ENCODE measurements around the gene BCL2L13. TPM values are rescaled to one million over a fixed set of nuclear protein-coding genes. Genes with fewer than 3 reads are reported as not detected.

BCL2L13 gene
- total RNA-seq, 1 experiment from 2014 or later, result 26.0 TPM

DNA sequence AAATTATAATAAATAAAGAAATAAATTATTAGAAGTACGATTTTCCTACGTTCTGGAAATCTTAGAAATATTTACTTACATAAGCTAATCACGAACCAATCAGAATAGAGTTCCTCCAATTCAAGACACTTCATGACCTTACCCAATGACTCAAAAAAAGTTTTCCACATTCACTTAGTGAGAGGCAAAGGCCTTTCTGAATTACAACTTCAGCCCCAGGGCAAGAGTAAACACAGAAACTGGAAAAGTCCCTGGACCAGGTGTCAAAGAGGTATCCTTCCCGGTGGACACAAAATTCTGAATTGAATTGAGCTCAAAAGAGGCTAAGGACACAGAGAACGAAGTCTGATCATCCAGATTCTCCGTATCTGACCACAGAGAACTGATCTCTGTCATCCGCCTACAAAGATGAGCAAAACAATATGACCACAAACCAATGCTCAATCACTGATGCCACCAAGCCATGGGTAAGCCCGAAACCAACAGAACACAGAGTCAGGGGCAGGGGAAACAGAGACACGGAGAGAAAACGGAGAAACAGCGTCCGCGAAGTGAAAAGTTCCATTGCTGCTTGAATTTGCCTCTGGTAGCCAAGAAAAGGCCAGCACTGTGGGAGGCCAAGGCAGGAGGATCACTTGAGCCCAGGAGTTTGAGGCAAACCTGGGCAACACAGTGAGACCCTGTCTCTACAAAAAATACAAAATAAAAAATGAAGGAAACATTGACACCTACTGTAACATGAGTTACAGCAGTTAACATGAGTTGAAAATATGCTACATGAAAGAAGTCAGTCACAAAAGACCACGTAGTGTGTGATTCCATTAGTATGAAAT, 128.9 kb downstream of the BCL2L13 start:
- Histone ChIP-seq H2AFZ (ENCODE audit: low read length) (no peak overlapping the region), H3K9me3 (ENCODE audit: control insufficient read depth, low read depth, low read length) (no peaks in the 10 kb centered on the region), H3K27me3 (ENCODE audit: insufficient read depth, low read length) (no peaks in the 10 kb centered on the region), H2BK120ac (ENCODE audit: low read depth, low read length, poor library complexity, severe bottlenecking) (no peak overlapping the region), H2BK12ac (ENCODE audit: insufficient read length, low read depth, low read length) (no peak overlapping the region), H3K4ac (ENCODE audit: low read depth, low read length) (no peak overlapping the region), H4K20me1 (ENCODE audit: control insufficient read depth, insufficient read depth, insufficient read length) (no peaks in the 10 kb centered on the region), H3K9ac (ENCODE audit: extremely low read depth, insufficient read length, low read length) (no peak overlapping the region), H3K27ac (ENCODE audit: insufficient read length, low read depth, low read length) (no peak overlapping the region), H3K23me2 (ENCODE audit: insufficient read length, low read depth, low read length, poor library complexity, severe bottlenecking) (no peaks in the 10 kb centered on the region), H3T11ph (ENCODE audit: low read length) (no peak overlapping the region), H4K5ac (ENCODE audit: insufficient read length, low read depth, low read length) (no peak overlapping the region), H3K79me2 (ENCODE audit: insufficient read depth, low read length) (no peaks in the 10 kb centered on the region; the same call in 1 of the 2 replicates), H3K56ac (ENCODE audit: insufficient read length, low read depth, low read length) (no peak overlapping the region), H3K18ac (ENCODE audit: insufficient read length, low read depth, low read length) (no peak overlapping the region), H3K79me1 (ENCODE audit: insufficient read depth, low read depth, low read length, poor library complexity, severe bottlenecking) (no peaks in the 10 kb centered on the region), H3K4me1 (ENCODE audit: insufficient read depth, low read length) (no peaks in the 10 kb centered on the region), H3K14ac (ENCODE audit: insufficient read depth, low read length) (no peak overlapping the region), H4K8ac (replicated peaks; ENCODE audit: insufficient read length, low read depth, low read length) (no peak overlapping the region), H2BK5ac (ENCODE audit: insufficient read length, low read length) (no peak overlapping the region), H3K4me2 (ENCODE audit: insufficient read depth, insufficient read length, low read length) (no peak overlapping the region), H4K91ac (ENCODE audit: insufficient read length, low read depth, low read length) (no peak overlapping the region), H2BK20ac (ENCODE audit: low read depth, low read length, poor library complexity, severe bottlenecking) (no peak overlapping the region), H2AK5ac (ENCODE audit: insufficient read length, low read length) (no peak overlapping the region), H2BK15ac (ENCODE audit: low read depth, low read length) (no peak overlapping the region), H3K23ac (ENCODE audit: insufficient read length, low read depth, low read length) (no peak overlapping the region)
- Mint-ChIP-seq H3K9me3 (no peaks in the 10 kb centered on the region), H3K4me3 (no peak overlapping the region), H3K4me1 (peaks cover 12 to 13% of the 10 kb centered on the region in 2 experiments), H3K27ac (0 out of 7 replicates have a peak overlapping the region, but pooled peaks of 1 of the 3 experiments have one; percentile 23), H3K27me3 (ENCODE audit: low read depth) (no peaks in the 10 kb centered on the region), H3K36me3 (ENCODE audit: insufficient read depth in 1 of 3, low read depth in 3 of 3) (peaks cover 0 to 1% (median 0%) of the 10 kb centered on the region in 3 experiments; a peak in 1 of 7 replicates)
- TF ChIP-seq, protein P1, sequence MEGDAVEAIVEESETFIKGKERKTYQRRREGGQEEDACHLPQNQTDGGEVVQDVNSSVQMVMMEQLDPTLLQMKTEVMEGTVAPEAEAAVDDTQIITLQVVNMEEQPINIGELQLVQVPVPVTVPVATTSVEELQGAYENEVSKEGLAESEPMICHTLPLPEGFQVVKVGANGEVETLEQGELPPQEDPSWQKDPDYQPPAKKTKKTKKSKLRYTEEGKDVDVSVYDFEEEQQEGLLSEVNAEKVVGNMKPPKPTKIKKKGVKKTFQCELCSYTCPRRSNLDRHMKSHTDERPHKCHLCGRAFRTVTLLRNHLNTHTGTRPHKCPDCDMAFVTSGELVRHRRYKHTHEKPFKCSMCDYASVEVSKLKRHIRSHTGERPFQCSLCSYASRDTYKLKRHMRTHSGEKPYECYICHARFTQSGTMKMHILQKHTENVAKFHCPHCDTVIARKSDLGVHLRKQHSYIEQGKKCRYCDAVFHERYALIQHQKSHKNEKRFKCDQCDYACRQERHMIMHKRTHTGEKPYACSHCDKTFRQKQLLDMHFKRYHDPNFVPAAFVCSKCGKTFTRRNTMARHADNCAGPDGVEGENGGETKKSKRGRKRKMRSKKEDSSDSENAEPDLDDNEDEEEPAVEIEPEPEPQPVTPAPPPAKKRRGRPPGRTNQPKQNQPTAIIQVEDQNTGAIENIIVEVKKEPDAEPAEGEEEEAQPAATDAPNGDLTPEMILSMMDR (conservative IDR thresholded peaks at IDR 0.05), result no peak
- no peak for DNase-seq
- no CpG with 5 or more reads among the region's 14 CpGs for WGBS (ENCODE audit: extremely low coverage, insufficient read length, low lambda C conversion rate)
